RWPE1 (cell line): ENCODE data around the gene ANKRD13A.
"Not testable (repeated sequence)": the region's sequence is repeated elsewhere in the genome, so short reads cannot be mapped to it uniquely, and the experiment has no call there.

Experiments used
- CTCF ChIA-PET: fragments of 350-600 bp; sonication (Branson Sonifier 250); formaldehyde crosslinking; extraction: SDS; loops from one replicate; lab custom pipeline; 2021; lab: Yijun Ruan, JAX
- POLR2A ChIA-PET: fragments of 400-600 bp; formaldehyde crosslinking; extraction: SDS; loops from one replicate; lab custom pipeline; 2020; ENCODE audit warnings: antibody characterized with exemption; ENCODE audit not compliant: low non-redundant PET; lab: Yijun Ruan, JAX
- DNase-seq: peaks from one replicate; pipeline ENCODE4 v3.0.0; 2012; ENCODE audit warnings: low spot score
- H3K27ac ChIP-seq: fragments of 450-650 bp; 2 replicates; pipeline ENCODE4 v1.5.1; 2017
- TF ChIP-seq, protein P1 (sequence below): fragments of 450-650 bp; conservative IDR thresholded peaks from 2 replicates; pipeline ENCODE4 v1.5.1; 2017; ENCODE audit warnings: low read depth, mild to moderate bottlenecking

The ANKRD13A gene

DNA sequence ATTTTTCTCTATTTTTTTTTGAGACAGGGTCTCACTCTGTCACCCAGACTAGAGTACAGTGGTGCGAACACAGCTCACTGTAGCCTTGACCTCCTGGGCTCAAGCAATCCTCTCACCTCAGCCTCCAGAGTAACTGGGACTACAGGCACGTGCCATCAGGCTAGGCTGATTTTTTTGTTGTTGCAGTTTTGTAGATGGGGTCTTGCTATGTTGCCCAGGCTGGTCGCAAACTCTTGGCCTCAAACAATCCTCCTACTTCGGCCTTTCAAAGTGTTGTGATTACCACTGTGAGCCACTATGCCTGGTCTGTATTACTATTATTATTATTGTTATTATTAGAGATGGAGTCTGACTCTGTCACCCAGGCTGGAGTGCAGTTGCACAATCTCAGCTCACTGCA, 26.4 kb upstream of the ANKRD13A start:
- H3K27ac ChIP-seq: no peak overlapping the region
- ChIA-PET CTCF (no interaction called here), POLR2A (no interaction called here)
- TF ChIP-seq, protein P1, sequence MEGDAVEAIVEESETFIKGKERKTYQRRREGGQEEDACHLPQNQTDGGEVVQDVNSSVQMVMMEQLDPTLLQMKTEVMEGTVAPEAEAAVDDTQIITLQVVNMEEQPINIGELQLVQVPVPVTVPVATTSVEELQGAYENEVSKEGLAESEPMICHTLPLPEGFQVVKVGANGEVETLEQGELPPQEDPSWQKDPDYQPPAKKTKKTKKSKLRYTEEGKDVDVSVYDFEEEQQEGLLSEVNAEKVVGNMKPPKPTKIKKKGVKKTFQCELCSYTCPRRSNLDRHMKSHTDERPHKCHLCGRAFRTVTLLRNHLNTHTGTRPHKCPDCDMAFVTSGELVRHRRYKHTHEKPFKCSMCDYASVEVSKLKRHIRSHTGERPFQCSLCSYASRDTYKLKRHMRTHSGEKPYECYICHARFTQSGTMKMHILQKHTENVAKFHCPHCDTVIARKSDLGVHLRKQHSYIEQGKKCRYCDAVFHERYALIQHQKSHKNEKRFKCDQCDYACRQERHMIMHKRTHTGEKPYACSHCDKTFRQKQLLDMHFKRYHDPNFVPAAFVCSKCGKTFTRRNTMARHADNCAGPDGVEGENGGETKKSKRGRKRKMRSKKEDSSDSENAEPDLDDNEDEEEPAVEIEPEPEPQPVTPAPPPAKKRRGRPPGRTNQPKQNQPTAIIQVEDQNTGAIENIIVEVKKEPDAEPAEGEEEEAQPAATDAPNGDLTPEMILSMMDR: no peak
- no peak for DNase-seq

GRCh38 chr12:109981311-109981710, 17.9 kb upstream of the ANKRD13A start:
- CTCF ChIA-PET: interaction anchor here (0.6 kb wide), 1 partner anchor 1811 kb away, joined by 3 read pairs; no protein-coding TSS in a partner anchor
- POLR2A ChIA-PET: no interaction called here
- no peak for DNase-seq
- TF ChIP-seq, protein P1: no peak
- no peak overlapping the region for H3K27ac ChIP-seq

- POLR2A ChIA-PET: no interaction called here
- CTCF ChIA-PET: no interaction called here
- TF ChIP-seq, protein P1: no peak
- H3K27ac ChIP-seq: no peak overlapping the region
- DNase-seq: no peak
Measured at GRCh38 chr12:109982210-109982609, 17.0 kb upstream of the ANKRD13A start.

- ChIA-PET POLR2A (no interaction called here), CTCF (interaction anchor here (0.6 to 0.7 kb wide), 2 partner anchors 22 to 241 kb away, joined by 3 read pairs; no protein-coding TSS in a partner anchor)
- DNase-seq: no peak
- no peak overlapping the region for H3K27ac ChIP-seq
- TF ChIP-seq, protein P1: no peak
Measured at GRCh38 chr12:109983432-109984142, 15.6 kb upstream of the ANKRD13A start.

DNA sequence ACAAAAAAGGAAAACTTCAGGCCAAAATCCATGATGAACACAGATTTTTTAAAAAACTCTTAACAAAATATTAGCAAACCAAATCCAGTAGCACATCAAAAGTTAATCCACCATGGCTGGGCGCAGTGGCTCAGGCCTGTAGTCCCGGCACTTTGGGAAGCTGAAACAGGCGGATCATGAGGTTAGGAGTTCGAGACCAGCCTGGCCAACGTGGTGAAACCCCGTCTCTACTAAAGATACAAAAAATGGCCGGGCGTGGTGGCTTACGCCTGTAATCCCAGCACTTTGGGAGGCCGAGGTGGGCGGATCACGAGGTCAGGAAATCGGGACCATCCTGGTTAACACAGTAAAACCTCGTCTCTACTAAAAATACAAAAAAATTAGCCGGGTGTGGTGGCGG, 13.0 kb upstream of the ANKRD13A start:
- DNase-seq, H3K27ac ChIP-seq, POLR2A ChIA-PET: not testable (repeated sequence)
- CTCF ChIA-PET: interaction anchor here (0.6 kb wide), 1 partner anchor 1723 kb away, joined by 3 read pairs; no protein-coding TSS in a partner anchor

DNA sequence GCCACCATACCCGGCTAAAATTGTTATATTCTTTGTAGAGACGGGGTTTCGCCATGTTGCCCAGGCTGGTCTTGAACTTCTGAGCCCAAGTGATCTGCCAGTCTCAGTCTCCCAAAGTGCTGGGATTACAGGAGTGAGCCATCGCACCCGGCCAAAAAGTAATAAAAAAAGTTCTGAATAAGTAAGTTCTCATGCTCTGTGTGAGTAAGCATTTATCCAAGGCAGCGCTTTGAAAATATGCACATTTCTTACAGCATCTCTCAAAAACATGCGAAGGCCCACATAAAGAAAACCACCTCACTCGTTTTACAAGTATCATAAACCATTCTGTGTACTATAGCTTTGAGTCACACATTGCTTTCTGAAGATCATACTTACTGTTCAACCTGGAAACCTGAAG, 11.6 kb upstream of the ANKRD13A start:
- DNase-seq: no peak
- H3K27ac ChIP-seq: no peak overlapping the region
- CTCF ChIA-PET: no interaction called here
- TF ChIP-seq, protein P1: no peak
- POLR2A ChIA-PET: no interaction called here

- CTCF ChIA-PET: no interaction called here
Measured at GRCh38 chr12:109988274-109988673, 11.0 kb upstream of the ANKRD13A start.

More at GRCh38 chr12:109988274-109988673, 11.0 kb upstream of the ANKRD13A start:
- H3K27ac ChIP-seq: no peak overlapping the region
- no peak for DNase-seq
- POLR2A ChIA-PET: no interaction called here
- TF ChIP-seq, protein P1: no peak
